Hepatocyte (in vitro differentiated cells): Measurements from ENCODE around the gene ZC3HAV1. TPM values are rescaled to one million over a fixed set of nuclear protein-coding genes. Genes with fewer than 3 reads are reported as not detected.

ENCODE experiments used
- DNase-seq: peaks from one replicate; pipeline ENCODE4 v3.0.0-alpha.2; 2016; ENCODE audit warnings: low spot score
- H2AFZ ChIP-seq: fragments of 200-600 bp; sonication (generic); 2 replicates; pipeline ENCODE4 v1.6.0; 2016; ENCODE audit warnings: antibody characterized with exemption, mild to moderate bottlenecking
- H3K27ac ChIP-seq: fragments of 200-600 bp; sonication (generic); 2 replicates; pipeline ENCODE4 v1.5.1; 2016; ENCODE audit warnings: mild to moderate bottlenecking
- H3K27me3 ChIP-seq: fragments of 200-600 bp; sonication (generic); 2 replicates; pipeline ENCODE4 v1.6.1; 2016
- H3K36me3 ChIP-seq: fragments of 200-600 bp; sonication (generic); replicated peaks from 2 replicates; pipeline ENCODE4 v1.5.1; 2016; ENCODE audit warnings: low read depth; ENCODE audit not compliant: insufficient read depth
- H3K4me1 ChIP-seq: fragments of 200-600 bp; sonication (generic); 2 replicates; pipeline ENCODE4 v1.5.1; 2016; ENCODE audit warnings: mild to moderate bottlenecking, moderate library complexity; ENCODE audit not compliant: insufficient read depth
- H3K4me2 ChIP-seq: fragments of 200-600 bp; sonication (generic); 2 replicates; pipeline ENCODE4 v1.6.0; 2016
- H3K4me3 ChIP-seq: fragments of 200-600 bp; sonication (generic); 2 replicates; pipeline ENCODE4 v1.5.1; 2016; ENCODE audit warnings: mild to moderate bottlenecking
- H3K79me2 ChIP-seq: fragments of 200-600 bp; sonication (generic); 2 replicates; pipeline ENCODE4 v1.6.0; 2017; ENCODE audit warnings: mild to moderate bottlenecking
- H3K9me2 ChIP-seq: fragments of 200-600 bp; sonication (generic); replicated peaks from 2 replicates; pipeline ENCODE4 v1.6.0; 2017; ENCODE audit warnings: mild to moderate bottlenecking; ENCODE audit not compliant: insufficient read depth
- H3K9me3 ChIP-seq: fragments of 200-600 bp; sonication (generic); 2 replicates; pipeline ENCODE4 v1.5.1; 2016; ENCODE audit warnings: low read depth, mild to moderate bottlenecking
- H4K20me1 ChIP-seq: fragments of 200-600 bp; sonication (generic); 2 replicates; pipeline ENCODE4 v1.6.0; 2016; ENCODE audit warnings: mild to moderate bottlenecking; ENCODE audit not compliant: insufficient read depth, poor library complexity, severe bottlenecking
- CTCF ChIP-seq: fragments of 200-600 bp; sonication (generic); IDR thresholded peaks from 2 replicates; pipeline ENCODE4 v1.5.1; 2016; ENCODE audit warnings: antibody characterized with exemption, mild to moderate bottlenecking; ENCODE audit not compliant: poor library complexity
- EZH2 ChIP-seq: fragments of 200-600 bp; sonication (generic); IDR thresholded peaks from 2 replicates; pipeline ENCODE4 v1.6.1; 2016; ENCODE audit warnings: antibody characterized with exemption, mild to moderate bottlenecking, borderline replicate concordance
- EZH2phosphoT487 ChIP-seq: fragments of 200-600 bp; sonication (generic); IDR thresholded peaks from one replicate; pipeline ENCODE4 v1.6.1; 2018; ENCODE audit warnings: antibody characterized with exemption, mild to moderate bottlenecking, low read depth, moderate library complexity; ENCODE audit not compliant: unreplicated experiment, severe bottlenecking
- WGBS: methylation state at CpG from one replicate; pipeline ENCODE4 v1.1.6; 2016; ENCODE audit warnings: low lambda C conversion rate; ENCODE audit errors: missing lambda C conversion rate; 5-methylcytosine and 5-hydroxymethylcytosine counted together
- polyA plus RNA-seq: library from polyadenylated mRNA; unstranded; fragments of >200 nt; fragmentation: Nextera tagmentation; extraction: Ambion mirVana; gene quantifications from 2 replicates; pipeline ENCODE4 v1.2.1, GENCODE V29; 2016
- total RNA-seq: library from RNA; depleted of rRNA; stranded (reverse); fragments of >200 nt; gene quantifications from 2 replicates; pipeline ENCODE4 v1.2.3, GENCODE V29; 2014

Gene ZC3HAV1
- total and polyA plus RNA-seq, 2 experiments from 2014 or later, result 20.4 to 27.9 TPM

GRCh38 chr7:139115104-139115503 lies 5.6 kb upstream of the ZC3HAV1 start:
- Histone ChIP-seq H3K9me2 (no peaks in the 10 kb centered on the region), H3K79me2 (no peaks in the 10 kb centered on the region), H3K4me3 (no peak overlapping the region), H3K36me3 (no peaks in the 10 kb centered on the region), H2AFZ (no peak overlapping the region), H3K27ac (no peak overlapping the region), H4K20me1 (no peaks in the 10 kb centered on the region), H3K9me3 (no peaks in the 10 kb centered on the region), H3K4me2 (no peak overlapping the region), H3K4me1 (peaks cover 2% of the 10 kb centered on the region), H3K27me3 (no peaks in the 10 kb centered on the region)
- WGBS, result 96% methylated on average over 3 of the region's 3 CpGs
- no peak for DNase-seq
- no peak for TF ChIP-seq CTCF
- TF ChIP-seq EZH2phosphoT487, result no peak
- no peak for TF ChIP-seq EZH2

- H3K79me2 ChIP-seq, result no peaks in the 10 kb centered on the region
- no peak overlapping the region for H2AFZ ChIP-seq
- H3K9me2 ChIP-seq, result no peaks in the 10 kb centered on the region
- H3K27me3 ChIP-seq, result no peaks in the 10 kb centered on the region
- H3K4me1 ChIP-seq, result peaks cover 5% of the 10 kb centered on the region
- no peaks in the 10 kb centered on the region for H4K20me1 ChIP-seq
- no peak overlapping the region for H3K4me3 ChIP-seq
- no peak overlapping the region for H3K4me2 ChIP-seq
- 72% methylated on average over 5 of the region's 5 CpGs for WGBS
- no peaks in the 10 kb centered on the region for H3K36me3 ChIP-seq
- no peak for TF ChIP-seq CTCF
- no peak for TF ChIP-seq EZH2
- TF ChIP-seq EZH2phosphoT487, result no peak
- DNase-seq, result no peak
- no peak overlapping the region for H3K27ac ChIP-seq
- H3K9me3 ChIP-seq, result no peaks in the 10 kb centered on the region
These were observed 5.1 kb upstream of the ZC3HAV1 start for GRCh38 chr7:139114585-139114984.

GRCh38 chr7:139114018-139114417 lies 4.5 kb upstream of the ZC3HAV1 start:
- Histone ChIP-seq H3K27ac (no peak overlapping the region), H3K9me2 (no peaks in the 10 kb centered on the region), H3K4me1 (peaks cover 5% of the 10 kb centered on the region), H3K4me3 (no peak overlapping the region), H3K27me3 (no peaks in the 10 kb centered on the region), H4K20me1 (no peaks in the 10 kb centered on the region), H2AFZ (no peak overlapping the region), H3K9me3 (no peaks in the 10 kb centered on the region), H3K36me3 (no peaks in the 10 kb centered on the region), H3K4me2 (no peak overlapping the region), H3K79me2 (no peaks in the 10 kb centered on the region)
- TF ChIP-seq EZH2 (no peak), EZH2phosphoT487 (no peak), CTCF (no peak)
- 99% methylated on average over 3 of the region's 3 CpGs for WGBS
- DNase-seq, result no peak

GRCh38 chr7:139112741-139113250 lies 3.3 kb upstream of the ZC3HAV1 start:
- Histone ChIP-seq H3K4me2 (no peak overlapping the region), H2AFZ (no peak overlapping the region), H4K20me1 (no peaks in the 10 kb centered on the region), H3K79me2 (peaks cover 12% of the 10 kb centered on the region), H3K4me1 (peaks cover 5% of the 10 kb centered on the region), H3K9me2 (no peaks in the 10 kb centered on the region), H3K4me3 (no peak overlapping the region), H3K9me3 (no peaks in the 10 kb centered on the region), H3K27ac (no peak overlapping the region), H3K27me3 (no peaks in the 10 kb centered on the region), H3K36me3 (no peaks in the 10 kb centered on the region)
- no peak for DNase-seq
- 79% methylated on average over 2 of the region's 2 CpGs for WGBS
- TF ChIP-seq EZH2phosphoT487 (no peak), EZH2 (no peak), CTCF (no peak)
